Keratinocyte (primary cell): ENCODE measurements around the gene TGFB1I1.

Experiments used
- EZH2 ChIP-seq: IDR thresholded peaks from one replicate; pipeline ENCODE4 v1.6.1; 2012; ENCODE audit warnings: inconsistent platforms, mild to moderate bottlenecking, low read length, moderate library complexity
- TF ChIP-seq, protein P1 (sequence below), 3 experiments: IDR thresholded peaks in 1 of 3; conservative IDR thresholded peaks in 1 of 3; optimal IDR thresholded peaks in 1 of 3; 2 replicates in 2 of 3; 3 replicates in 1 of 3; pipeline versions ENCODE3 to v1.5.1; 2011; ENCODE audit warnings: low read length in 3 of 3, mild to moderate bottlenecking in 3 of 3, moderate library complexity in 2 of 3, control low read depth in 1 of 3, inconsistent platforms in 1 of 3; ENCODE audit not compliant: insufficient read depth in 2 of 3; ENCODE audit errors: extremely low read depth in 1 of 3

DNA sequence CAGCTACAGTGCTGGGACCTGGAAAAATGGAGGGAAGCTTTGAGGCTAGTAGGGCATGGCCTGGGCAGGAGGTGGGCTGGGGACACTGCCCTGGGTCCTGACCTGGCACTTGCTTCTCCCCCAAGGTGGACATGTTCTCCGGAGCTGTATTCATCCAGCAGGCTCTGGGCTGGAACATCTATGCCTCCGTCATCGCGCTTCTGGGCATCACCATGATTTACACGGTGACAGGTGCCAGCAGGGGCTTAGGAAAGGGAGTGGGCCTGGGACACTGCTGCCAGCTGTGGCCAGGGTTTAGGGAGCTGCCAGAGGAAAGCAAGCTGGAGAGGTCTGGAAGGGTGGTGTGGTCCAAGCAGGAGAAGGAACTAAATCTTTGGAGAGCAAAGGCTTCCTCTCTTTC lies 14.1 kb downstream of the TGFB1I1 start:
- TF ChIP-seq, protein P1, sequence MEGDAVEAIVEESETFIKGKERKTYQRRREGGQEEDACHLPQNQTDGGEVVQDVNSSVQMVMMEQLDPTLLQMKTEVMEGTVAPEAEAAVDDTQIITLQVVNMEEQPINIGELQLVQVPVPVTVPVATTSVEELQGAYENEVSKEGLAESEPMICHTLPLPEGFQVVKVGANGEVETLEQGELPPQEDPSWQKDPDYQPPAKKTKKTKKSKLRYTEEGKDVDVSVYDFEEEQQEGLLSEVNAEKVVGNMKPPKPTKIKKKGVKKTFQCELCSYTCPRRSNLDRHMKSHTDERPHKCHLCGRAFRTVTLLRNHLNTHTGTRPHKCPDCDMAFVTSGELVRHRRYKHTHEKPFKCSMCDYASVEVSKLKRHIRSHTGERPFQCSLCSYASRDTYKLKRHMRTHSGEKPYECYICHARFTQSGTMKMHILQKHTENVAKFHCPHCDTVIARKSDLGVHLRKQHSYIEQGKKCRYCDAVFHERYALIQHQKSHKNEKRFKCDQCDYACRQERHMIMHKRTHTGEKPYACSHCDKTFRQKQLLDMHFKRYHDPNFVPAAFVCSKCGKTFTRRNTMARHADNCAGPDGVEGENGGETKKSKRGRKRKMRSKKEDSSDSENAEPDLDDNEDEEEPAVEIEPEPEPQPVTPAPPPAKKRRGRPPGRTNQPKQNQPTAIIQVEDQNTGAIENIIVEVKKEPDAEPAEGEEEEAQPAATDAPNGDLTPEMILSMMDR (optimal IDR thresholded peaks at IDR 0.05 in 1 of 3, IDR thresholded peaks at IDR 0.05 in 1 of 3, conservative IDR thresholded peaks at IDR 0.05 in 1 of 3; ENCODE audit: extremely low read depth in 1 of 3, insufficient read depth in 2 of 3, low read length in 3 of 3), result no peak
- no peak for TF ChIP-seq EZH2
